Erythroblast (primary cell): ENCODE results near the gene PTH2.

Source experiments
- GATA1 ChIP-seq: IDR thresholded peaks from 2 replicates; pipeline ENCODE4 v1.6.1; 2011; ENCODE audit warnings: low read depth, mild to moderate bottlenecking, control low read depth, low read length, moderate library complexity
- POLR2A ChIP-seq: IDR thresholded peaks from 2 replicates; pipeline ENCODE4 v1.6.1; 2011; ENCODE audit warnings: mild to moderate bottlenecking, low read length

DNA sequence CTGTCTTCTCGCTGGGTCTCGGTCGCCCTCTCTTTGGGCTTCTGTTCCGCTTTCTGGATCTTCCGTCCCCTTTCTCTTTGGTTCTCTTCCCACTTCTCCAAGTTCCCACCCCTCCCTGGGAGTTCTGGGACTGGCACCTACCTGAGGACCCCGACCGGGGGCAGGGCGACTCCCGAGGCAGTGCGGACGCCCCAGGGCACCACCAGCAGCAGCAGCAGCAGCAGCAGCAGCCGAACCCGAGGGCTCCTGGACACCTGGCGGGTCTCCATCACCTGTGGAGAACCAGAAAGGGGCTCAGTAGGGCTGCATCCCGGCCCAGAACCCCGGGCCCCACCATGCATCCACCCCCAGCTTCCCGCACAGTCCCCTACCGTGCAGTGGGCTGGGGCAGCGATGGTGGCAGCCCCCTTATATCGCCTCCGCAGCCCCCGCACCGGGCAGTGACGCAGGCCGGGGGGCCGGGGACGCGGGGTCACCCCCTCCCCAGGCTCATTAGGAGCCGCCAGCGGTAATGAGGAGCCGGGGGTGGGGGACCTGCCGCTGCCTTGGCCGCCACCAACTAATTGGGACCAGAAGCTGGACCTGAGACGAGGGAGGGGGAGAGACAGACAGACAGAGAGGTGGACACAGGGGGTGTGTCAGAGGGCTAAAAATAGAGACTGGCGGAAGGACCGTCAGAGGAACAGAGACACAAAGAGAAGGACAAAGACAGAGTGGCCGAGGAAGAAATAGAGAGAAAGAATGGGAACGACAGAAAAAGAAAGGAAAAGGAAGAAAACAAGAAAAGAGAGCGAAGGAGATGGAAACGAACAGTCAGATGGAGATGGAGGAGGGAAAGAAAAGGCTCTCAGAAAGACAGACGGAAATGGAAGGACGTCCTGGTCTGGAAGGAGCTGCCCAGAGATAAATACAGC is at the start of gene PTH2:
- TF ChIP-seq POLR2A = no peak
- no peak for TF ChIP-seq GATA1
